GM18951 (cell line): Measurements from ENCODE around the gene MUL1.

Experiments
- POLR2A ChIP-seq: IDR thresholded peaks from 4 replicates; pipeline ENCODE4 v1.6.1; 2011; ENCODE audit warnings: mild to moderate bottlenecking; ENCODE audit not compliant: insufficient read length, insufficient read depth; ENCODE audit errors: extremely low read depth
- in situ Hi-C: fragments of 300-500 bp; cut with MboI; formaldehyde crosslinking; loops from one replicate; pipeline ENCODE4 v1.12.0; 2022; ENCODE audit warnings: low sequenced_read_pairs, mixed read lengths, inconsistent platforms; ENCODE audit not compliant: unreplicated experiment

The MUL1 gene

GRCh38 chr1:20530901-20531300 is 22.9 kb upstream of the MUL1 start:
- in situ Hi-C loops, result no loop called here
- TF ChIP-seq POLR2A, result no peak

- in situ Hi-C loops, result no loop called here
Observed at GRCh38 chr1:20530306-20530705, 22.4 kb upstream of the MUL1 start.

DNA sequence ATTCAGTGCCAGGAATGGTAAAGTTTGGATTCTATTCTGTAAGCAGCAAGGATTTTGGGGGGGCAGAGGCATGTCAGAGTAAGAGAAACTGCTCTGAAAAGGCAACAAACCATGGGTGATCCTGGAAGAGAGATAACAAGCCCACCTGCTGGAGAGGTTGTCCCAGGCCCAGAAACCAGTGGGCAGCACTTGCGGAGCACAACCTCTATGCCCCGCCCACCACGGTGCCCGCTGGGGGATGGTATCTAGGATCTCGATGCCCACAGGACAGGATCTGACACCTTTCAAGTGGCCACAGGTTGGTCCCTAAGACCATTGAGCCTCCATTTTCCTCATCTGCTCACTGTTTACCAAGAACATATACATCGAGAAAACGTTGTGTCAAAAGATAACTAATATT is 20.3 kb upstream of the MUL1 start:
- TF ChIP-seq POLR2A, result no peak
- in situ Hi-C loops, result loop anchor here (10.0 kb wide), 1 partner anchor 117 kb away; no protein-coding TSS in a partner anchor

More at GRCh38 chr1:20530306-20530705, 22.4 kb upstream of the MUL1 start:
- TF ChIP-seq POLR2A, result no peak

DNA sequence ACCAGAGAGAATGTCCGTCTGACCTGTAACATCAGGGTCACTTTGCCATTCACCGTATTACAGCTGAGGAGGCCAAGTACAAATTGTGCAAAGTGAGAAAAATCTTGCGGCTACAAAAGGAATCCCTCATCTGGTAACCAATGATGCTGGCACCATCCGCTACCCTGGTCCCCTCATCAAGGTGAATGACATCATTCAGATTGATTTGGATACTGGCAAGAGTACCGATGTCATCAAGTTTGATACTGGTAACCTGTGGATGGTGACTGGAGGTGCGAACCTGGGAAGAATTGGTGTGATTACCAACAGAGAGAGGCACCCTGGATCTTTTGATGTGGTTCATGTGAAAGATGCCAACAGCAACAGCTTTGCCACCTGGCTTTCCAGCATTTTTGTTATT is 18.3 kb upstream of the MUL1 start:
- in situ Hi-C loops, result loop anchor here (10.0 kb wide), 1 partner anchor 119 kb away; no protein-coding TSS in a partner anchor
- no peak for TF ChIP-seq POLR2A

DNA sequence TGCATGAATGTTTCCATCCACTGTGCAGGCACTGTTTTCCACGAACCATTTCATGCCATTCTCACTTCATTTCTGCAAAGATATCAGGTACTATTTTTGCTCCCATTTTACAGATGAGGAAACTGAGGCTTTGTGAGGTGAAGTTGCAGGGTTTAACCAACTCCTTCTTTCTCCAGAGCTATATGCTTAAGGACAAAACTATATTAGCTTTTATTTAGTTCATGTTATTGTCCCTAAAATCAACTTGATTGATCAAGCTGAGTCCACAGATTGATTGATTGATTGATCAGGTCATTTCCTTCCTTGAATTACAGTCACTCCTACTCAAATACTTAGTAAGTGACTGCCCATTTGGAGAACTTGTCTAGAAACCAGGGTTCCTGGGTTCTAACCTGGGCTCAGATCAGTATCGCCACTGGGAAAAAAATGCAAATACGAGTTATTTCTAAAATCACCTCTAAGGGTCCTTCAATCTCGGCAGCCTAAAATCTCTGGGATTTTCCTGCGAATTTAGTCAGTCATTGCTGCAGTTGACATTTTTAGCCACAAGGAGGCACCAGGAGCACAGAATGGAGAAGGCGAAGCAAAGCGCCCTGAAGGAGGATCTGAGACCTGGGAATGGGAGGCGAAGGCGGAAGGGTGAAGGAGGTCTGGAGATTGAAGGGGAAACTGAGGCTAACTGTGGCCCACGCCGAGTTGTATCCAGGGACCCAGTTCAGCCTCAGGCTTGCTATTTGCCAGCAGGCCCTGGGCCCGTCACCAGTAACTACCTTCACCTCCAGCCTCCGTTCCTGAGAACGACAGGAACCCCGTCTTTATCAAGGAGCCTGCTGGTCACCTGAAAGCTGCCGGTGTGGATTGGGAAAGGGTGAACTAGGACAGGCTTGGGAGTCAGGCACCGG is 14.3 kb upstream of the MUL1 start:
- no peak for TF ChIP-seq POLR2A
- in situ Hi-C loops, result loop anchor here (10.0 kb wide), 1 partner anchor 123 kb away; no protein-coding TSS in a partner anchor

DNA sequence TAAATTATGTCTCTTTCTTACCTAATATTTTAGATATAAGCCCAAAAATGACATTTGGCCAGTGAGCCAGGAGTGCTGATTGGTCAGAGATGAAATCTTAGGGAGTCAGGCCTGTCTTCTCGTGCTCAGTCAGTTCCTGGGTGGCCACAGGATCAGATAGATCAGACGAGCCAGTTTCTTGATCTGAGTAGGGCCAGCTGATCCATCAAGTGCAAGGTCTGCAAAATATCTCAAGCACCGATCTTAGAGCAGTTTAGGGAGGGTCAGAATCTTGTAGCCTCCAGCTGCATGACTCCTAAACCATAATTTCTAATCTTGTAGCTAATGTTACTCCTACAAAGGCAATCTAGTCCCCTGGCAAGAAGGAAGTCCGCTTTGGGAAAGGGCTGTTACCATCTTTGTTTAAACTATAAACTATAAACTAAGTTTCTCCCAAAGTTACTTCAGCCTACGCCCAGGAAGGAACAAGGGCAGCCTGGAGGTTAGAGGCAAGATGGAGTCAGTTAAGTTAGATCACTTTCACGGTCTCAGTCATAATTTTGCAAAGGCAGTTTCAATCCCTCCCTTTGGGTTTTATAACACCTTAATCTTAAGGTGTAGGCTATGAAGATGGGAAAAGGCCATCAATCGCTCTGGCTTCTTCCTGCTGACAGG is 11.8 kb upstream of the MUL1 start:
- in situ Hi-C loops, result loop anchor here (10.0 kb wide), 1 partner anchor 125 kb away; no protein-coding TSS in a partner anchor

DNA sequence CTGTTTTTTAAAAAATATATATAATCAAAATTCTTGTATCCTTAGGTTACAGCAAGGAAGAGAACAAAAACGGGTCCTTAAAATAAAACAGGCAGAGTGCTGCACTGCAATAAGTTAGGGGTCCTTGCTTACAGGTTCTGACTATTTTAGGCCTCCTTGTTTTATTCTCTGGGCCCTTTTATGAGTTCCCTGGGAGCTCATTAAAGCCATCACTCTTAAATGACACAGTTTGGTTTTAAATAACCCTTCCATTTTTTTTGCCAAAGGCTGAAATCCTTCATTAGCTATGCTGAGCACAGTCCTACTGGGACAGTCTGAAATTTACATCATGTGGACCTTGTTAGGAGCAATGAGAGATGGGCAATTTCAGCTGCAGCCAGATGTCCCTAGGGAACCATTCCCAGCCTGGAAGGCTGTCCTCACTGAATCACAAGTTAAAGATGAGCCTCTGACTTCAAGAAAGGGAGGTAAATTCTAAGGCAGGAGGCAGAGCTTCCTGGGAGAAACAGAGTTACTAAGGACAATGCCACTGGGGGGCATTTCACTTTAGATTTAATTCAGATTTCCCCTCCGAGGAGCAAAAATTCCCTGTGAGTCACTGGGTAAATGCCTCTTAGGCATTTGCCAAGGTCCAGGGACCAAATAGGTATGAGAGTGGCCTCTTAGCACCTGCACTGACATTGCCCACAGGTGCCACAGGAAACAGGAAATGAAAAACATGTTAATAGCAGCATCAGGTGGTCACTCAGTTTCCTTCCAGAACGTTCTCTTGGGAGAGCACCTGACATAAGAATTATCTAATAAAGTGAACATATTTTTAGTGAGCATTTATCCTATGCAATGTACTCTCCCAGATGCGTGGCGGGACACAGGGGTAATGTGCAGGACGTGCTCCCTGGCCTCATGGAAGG is 3.8 kb upstream of the MUL1 start:
- in situ Hi-C loops, result no loop called here
- TF ChIP-seq POLR2A, result no peak

DNA sequence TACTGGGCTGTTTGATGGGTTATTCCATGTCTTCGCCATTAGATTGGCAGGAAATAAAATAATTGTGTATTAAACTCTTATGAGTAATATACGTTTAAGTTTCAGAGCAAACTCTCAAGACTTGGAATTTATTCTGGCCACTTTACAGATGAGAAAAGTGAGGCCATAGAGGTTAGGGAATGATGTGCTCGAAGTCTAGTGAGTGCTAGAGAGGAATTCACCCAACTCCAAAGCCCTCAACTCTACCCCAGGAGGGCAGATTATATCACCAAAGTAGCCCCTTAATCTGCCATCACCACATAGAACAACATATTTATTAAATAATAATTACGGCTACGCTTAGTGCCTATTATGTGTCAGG is 440 bp upstream of the MUL1 start:
- in situ Hi-C loops, result no loop called here
- no peak for TF ChIP-seq POLR2A

DNA sequence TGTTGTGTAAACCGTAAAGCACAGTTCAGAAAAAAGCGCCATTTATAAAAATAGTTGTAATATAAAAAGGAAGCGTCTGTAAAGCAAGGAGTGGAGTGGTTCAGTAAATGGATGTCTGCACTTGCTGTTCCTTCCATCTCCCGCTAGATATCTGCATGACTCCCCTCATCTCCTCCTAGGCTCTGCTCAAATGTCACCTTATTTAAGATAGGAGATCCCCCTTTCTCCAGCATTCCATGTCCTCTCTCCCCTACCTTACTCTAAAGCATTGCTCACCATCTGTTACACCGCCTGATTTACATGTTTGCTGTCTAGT is 745 bp downstream of the MUL1 start:
- in situ Hi-C loops, result no loop called here
- TF ChIP-seq POLR2A, result no peak

DNA sequence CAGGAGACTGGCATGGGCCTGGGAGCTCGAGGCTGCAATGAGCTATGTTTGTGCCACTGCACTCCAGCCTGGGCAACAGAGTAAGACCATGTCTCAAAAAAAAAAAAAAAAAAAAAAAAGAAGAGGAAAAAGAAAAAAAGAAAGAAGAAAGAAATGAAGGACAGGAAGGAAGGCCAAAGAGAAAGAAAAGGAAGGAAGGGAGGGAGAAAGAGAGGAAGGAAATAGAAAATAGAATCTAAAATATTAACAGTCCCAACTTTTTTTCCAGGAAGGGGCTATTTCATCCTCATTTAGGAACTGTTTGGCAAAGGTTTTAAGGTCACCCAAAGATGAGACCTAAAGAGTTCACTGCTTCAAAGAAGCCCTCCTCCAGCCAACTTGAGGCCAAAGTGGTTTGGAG is 2.5 kb downstream of the MUL1 start:
- in situ Hi-C loops, result no loop called here

GRCh38 chr1:20500716-20501115 is 7.2 kb downstream of the MUL1 start:
- in situ Hi-C loops, result no loop called here
- no peak for TF ChIP-seq POLR2A

More for the DNA sequence above, 2.5 kb downstream of the MUL1 start:
- no peak for TF ChIP-seq POLR2A

- no peak for TF ChIP-seq POLR2A
- in situ Hi-C loops, result loop anchor here (10.0 kb wide), 1 partner anchor 285 kb away; no protein-coding TSS in a partner anchor
Observed at GRCh38 chr1:20499718-20500117, 8.2 kb downstream of the MUL1 start.

DNA sequence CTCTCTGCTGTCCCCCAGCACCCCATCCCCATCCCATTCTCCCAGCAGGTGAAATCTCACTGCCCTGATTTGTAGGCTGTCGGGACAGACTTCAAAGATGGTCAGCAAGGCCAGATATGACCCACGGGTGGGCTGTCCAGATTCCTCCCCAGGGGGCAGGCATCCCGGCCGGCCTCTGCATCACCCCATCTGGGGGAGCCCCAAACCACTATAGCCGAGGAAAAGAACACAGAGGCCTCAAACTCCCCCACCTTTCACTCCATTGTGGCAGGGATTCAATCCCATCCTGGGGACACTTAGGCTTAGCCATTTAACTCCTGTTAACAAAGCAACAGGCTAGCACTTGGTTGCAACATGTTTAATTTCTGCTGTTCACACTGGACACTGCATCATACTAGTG is 8.8 kb downstream of the MUL1 start:
- TF ChIP-seq POLR2A, result no peak
- in situ Hi-C loops, result loop anchor here (10.0 kb wide), 1 partner anchor 284 kb away; no protein-coding TSS in a partner anchor
